HG03060 (cell line): Measurements from ENCODE around the gene DTNBP1.
"Not testable (repeated sequence)": the region's sequence is repeated elsewhere in the genome, so short reads cannot be mapped to it uniquely, and the experiment has no call there.

ENCODE experiments used
- ATAC-seq: cut with Tn5 transposase; IDR thresholded peaks from one replicate; pipeline ENCODE4 v1.9.1; 2021; ENCODE audit warnings: low read depth, moderate number of reproducible peaks; ENCODE audit not compliant: unreplicated experiment

Gene DTNBP1

DNA sequence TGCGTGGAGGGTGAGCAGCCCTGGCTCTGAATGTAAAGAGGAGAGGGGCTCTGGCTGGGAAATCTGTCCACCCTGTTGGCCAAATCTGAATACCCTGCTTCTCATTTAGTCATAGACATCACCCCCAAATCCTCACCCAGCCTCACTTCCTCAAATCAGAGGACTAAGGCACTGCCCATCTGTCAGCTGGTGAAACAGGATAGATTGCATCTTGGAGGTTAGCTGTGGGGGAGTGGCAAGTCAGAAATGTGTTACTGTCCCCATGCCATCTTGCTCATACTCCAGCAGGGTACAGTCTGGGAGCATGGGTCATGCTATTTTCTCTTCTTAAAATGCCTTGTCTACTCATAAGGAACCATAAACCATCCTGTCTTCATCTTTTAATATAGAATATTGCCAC, 9.5 kb upstream of the DTNBP1 start:
- no peak for ATAC-seq

DNA sequence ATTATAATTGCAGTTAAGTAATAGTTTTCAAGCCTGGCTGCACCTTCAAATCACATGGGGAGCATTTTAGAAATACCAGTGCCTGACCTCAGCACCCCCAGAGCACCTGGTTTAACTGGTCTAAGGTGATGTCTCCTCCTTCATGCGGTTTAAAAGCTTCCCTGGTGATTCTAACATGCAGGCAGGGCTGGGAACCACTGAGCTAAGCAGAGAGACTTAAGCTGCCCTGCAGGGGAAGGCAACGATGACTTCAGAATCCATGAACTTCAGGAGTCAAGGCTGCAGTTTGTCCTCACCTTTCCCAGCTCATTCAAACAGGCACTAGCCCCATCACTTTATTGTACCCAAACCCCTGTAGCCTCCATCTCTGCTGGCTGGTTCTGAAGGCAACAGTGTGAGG, 6.1 kb upstream of the DTNBP1 start:
- no peak for ATAC-seq

DNA sequence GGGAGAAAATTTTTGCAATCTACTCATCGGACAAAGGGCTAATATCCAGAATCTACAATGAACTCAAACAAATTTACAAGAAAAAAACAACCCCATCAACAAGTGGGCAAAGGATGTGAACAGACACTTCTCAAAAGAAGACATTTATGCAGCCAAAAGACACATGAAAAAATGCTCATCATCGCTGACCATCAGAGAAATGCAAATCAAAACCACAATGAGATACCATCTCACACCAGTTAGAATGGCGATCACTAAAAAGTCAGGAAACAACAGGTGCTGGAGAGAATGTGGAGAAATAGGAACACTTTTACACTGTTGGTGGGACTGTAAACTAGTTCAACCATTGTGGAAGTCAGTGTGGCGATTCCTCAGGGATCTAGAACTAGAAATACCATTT, 4.1 kb upstream of the DTNBP1 start:
- not testable (repeated sequence) for ATAC-seq

DNA sequence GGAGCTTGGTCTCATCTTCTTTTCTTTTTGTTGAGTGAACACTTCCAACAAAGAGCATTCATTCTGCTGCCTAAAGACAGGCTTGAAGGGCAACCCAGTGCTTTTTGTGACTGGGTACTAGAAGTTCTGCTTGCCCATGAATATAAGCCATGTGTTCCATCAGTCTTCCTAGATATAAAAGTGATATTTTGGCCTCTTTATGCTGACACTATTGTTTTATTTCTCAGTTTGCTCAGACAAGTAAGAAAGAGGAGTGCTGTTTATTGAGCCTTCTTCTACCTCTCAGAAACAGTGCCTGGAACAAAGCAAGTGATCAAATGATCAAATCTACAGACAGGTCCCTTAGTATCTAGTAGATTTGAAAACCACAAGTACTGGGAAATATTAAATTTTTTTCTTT, 2.4 kb upstream of the DTNBP1 start:
- ATAC-seq, result no peak

DNA sequence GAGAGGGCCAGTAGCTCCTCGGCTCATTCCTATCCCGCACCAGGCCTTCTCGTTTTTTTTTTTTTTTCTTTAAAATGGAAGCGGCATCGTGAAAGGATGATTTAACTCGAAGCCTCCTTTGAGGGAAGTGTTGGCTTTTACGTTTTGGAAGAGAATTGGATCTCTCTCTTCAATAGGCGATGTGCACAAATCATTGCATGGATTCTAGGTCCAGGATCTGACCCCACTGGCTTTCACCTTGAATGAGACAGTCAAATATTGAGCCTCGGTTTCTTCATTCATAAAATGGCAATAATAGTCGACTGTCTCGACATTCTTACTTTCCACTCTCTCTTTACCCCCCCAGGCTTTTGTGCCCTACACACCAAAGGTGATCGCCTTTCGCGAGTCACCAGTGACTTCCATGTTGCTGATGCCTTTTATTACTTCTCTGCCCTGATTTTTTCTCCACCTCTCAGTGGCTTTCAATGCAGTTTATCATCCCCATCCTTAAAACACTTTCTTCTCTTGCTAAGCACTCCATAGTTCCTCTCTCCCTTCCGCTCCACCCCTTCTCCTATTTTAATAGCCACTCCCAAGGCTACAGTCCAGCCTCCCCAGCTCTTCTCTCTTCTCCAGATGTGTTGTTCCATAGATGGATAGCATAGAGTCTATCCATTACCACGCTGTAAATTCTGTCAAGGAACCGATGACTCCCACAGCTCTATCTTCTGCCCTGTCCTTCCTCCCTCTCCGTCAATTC, 473 bp upstream of the DTNBP1 start:
- no peak for ATAC-seq

DNA sequence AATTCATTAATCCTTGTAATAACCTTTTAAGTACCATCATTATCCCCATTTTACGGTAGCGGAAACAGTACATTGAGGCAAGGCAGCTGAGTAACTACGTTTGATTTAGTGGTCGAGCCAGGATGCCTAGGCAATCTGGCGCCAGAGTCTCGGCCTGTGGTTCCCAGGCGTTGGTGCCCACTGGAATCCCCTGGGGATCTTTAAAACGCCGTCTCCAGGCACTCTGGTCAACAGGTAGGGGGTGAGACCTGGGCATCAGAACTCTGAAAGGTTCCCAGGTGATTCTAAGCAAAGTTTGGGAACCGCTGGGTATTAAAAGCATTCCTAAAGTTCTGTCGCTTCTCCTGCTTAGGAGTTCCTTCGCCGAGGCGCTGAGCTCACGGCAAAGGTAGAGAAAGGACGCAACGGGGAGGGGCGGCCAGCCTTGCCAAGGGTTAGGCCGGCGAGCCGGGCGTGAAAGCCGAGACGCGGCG, 939 bp downstream of the DTNBP1 start:
- ATAC-seq, result no peak

DNA sequence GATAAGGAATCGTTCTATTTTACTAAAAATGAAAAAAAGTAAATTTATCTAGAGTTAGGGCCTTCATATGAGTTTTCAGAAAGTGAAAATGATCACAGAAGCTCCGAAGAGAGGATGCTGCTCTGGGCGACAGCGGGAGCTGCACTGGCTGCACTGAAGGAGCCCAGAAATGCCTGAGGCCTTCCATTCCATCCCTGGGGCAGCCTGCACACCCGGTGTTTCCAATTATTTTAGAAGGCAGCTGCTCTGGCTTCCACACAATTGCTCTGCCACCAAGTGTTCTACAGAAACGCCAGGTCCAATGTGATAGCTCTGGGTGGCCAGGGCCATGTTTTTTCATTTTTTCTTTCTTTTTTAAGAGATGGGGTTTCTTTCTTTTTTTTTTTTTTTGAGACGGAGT, 3.6 kb downstream of the DTNBP1 start:
- ATAC-seq, result no peak

GRCh38 chr6:15658181-15658744, 4.6 kb downstream of the DTNBP1 start:
- ATAC-seq, result peak; percentile 32

DNA sequence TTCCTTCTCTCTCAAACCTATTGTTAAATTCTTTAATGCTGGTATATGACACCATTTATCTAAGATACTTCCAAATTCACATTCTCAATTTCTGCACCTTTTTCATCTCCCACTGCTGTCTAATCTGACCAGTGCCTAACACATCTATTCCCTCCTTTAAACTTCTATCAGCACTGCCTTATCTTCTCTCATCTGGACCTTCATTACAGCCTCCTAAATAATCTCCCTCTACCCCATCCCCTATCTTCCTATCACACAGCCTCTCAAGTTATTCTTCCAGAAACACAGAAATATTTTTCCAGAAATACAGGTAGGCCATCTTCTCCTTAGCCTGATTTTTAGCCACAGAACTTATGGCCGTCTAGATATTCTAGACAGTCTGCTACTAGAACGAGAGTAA, 5.5 kb downstream of the DTNBP1 start:
- no peak for ATAC-seq

GRCh38 chr6:15656145-15656544, 6.7 kb downstream of the DTNBP1 start:
- no peak for ATAC-seq

DNA sequence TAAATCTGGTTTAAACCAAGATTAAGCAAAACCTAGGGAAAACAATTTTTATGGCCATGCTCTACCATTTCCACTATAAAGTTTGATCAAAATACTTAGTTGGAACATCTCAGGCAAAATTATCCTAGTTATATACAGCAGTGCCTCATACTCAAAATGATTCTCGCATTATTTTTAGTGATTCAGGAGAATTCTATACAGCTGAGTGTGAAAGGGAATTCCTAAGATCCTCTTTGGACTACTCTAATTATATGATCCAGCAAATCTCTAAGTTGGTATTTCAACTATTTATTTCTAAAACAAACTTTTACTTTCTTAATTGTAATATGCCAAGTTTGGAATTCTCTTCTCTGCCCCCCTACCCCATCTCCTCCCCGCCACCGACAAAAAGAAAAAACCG, 8.6 kb downstream of the DTNBP1 start:
- ATAC-seq, result no peak

DNA sequence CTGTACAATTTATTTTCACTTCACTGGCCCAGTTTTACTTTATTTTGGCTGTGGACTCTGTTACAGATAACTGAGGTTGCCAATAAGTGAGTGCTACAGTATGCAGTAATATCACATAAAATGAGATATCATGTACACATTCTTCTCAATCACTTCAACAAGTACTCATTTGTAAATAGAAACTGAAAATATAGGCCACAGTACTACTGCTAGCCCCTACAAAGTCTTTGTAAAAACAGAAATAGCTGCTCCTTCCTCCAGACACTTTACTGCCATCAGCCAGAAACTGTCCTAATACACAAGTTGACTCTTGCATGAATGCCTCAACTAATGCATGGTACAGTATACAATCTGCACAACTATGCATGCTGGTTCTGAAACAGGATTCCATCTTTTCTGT, 9.2 kb downstream of the DTNBP1 start:
- no peak for ATAC-seq

DNA sequence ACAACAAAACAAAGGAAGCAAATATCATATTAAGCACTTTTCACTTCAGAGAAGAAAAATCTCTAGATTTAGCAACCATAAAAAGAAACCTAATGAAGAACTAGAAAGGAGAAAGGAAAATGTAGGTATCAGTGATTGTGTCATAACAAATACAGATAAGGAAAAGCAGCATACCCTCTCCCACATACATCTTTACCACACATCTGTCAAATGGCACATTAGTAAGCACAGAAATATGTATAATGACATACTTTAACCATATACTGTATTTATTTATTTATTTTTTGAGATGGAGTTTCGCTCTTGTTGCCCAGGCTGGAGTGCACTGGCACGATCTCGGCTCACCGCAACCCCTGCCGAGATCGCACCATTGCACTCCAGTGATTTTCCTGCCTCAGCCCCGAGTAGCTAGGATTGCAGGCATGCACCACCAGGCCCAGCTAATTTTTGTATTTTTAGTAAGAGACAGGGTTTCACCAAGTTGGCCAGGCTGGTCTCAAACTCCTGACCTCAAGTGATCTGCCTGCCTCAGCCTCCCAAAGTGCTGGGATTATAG, 12.7 kb downstream of the DTNBP1 start:
- not testable (repeated sequence) for ATAC-seq

DNA sequence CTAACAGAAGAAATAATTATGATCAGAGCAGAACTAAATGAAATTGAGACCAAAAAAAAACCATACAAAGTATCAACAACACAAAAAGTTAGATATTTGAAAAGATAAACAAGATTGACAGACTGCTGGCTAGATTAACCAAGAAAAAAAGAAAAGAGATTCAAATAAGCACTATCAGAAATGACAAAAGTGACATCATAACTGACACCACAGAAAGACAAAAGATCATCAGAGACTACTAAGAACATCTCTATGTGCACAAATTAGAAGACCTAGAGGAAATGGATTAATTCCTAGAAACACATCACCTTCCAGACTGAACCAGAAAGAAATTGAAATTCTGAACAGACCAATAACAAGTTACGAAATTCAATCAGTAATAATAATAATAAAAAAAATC, 17.9 kb downstream of the DTNBP1 start:
- no peak for ATAC-seq

- ATAC-seq, result no peak
Measured at GRCh38 chr6:15643542-15643941, 19.3 kb downstream of the DTNBP1 start.

DNA sequence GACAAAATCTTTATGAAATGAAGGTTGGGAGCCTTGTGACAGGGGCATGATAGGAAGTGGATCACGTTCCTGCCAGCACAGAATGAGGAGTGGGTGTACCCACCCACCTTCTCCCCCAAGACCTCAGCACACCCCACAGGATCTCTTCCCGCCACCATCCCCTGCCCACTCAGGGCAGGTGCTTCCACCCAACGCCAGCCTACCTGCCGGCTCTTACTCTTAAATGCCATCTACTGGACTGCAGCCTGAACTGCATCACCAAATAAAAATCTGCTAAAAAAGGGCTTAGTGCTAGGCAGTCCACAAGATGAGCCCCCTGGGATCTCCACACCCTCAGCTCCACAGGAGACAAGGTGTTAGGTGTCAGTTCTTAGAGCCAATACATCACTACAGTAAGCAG, 20.6 kb downstream of the DTNBP1 start:
- no peak for ATAC-seq

GRCh38 chr6:15638373-15638772, 24.5 kb downstream of the DTNBP1 start:
- no peak for ATAC-seq

GRCh38 chr6:15631432-15631831, 31.4 kb downstream of the DTNBP1 start:
- ATAC-seq, result no peak

DNA sequence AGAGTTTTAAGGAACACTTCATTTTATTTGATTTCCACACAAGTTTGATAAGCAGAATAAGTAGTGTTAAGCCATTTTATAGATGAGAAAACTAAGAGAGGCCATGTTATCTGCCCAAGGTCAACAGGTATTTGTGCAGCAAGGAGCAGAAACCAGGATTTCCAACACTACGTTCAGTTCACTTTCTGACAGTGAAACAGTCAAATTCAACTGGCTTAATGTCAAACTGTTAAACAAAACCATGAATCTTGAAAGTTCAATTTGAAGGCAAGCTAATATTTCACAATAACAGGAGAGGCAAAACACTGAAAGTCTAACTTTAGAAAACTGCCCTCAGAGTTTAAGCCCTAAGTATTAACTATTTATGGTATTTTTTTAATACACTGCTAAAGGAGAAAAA, 32.6 kb downstream of the DTNBP1 start:
- no peak for ATAC-seq

DNA sequence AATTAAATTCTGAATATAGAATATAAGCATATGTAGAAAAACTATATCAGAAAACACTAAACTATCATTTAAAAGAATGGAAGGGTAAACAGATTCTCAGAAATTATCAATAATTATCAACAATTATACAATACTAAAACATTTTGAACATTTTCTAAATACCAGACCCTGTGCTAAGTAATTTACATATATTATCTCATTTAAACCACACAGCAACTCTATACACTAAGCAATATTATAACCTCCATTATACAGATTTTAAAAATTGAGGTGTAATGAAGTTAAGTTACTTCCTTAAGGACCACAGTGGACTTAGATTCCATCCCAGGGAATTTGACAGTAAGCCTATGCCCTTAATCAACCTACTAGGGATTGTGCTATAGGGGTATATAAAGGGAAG, 33.3 kb downstream of the DTNBP1 start:
- no peak for ATAC-seq

DNA sequence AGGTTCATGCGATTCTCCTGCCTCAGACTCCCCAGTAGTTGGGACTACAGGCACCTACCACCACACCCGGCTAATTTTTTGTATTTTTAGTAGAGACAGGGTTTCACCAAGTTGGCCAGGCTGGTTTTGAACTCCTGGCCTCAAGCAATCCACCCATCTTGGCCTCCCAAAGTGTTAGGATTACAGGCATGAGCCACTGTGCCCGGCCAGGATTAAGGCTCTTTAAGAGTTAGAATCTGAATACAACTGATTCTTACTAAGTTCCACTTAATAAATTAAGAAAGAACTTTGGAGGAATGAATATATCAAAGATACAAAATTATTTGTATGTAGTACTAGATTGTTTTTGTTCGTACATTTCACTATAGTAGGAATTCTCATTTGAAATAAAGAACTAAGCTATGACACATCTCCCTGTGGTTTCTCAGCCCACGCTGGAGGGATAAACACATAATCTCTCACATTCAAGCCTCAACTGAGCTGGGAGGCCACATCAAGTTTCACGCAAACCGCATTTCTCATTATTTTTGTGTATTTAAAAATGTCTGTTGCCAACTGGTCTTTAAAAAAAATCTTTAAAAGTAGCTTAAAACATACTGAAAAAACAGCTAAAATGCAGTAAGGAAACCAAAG, 34.2 kb downstream of the DTNBP1 start:
- ATAC-seq, result no peak

GRCh38 chr6:15627821-15628220, 35.0 kb downstream of the DTNBP1 start:
- no peak for ATAC-seq
